ENCODE data around the gene CLIC5.

The CLIC5 gene

DNA sequence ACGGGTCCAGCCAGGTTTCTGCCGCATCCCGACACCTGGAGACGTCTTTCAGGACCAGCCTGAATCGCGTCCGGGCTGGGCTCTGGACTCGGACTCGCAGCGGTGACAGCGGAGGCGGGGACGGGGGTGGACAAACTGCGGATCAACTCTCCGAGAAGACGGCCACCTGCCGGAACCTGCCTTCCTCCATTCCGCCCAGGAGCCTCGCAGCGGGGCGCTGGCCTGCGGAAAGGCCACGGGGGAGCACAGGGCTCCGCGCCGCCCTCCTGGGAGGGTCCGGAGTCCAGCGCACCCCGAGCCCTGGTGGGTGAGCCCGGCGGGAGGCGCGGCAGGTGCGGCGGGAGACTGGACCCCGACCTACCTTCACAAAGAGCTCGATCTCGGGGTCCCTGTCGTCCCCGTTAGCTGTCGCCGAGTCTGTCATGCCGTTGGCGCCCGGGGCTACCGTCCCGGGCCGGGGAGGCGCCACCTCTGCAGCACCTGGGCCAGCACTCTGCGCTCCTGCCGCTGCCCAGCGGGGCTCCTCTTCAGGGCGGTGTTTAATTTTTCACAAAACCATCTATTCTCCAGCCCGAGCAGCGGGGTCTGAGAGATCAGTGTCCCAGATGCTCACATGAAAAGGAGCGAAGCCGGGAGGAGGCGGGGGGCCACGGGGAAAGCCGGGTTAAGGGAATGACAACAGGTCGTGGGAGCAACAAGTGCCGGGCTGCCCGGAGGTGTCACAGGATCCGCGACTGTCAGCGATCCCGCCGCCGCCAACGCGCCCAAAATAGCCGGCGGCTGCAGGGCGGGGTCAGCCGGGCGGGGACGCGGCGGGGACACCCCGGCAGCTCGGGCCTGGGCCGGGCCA is at the start of gene CLIC5:
Gene CLIC5 (minus strand): TSS at position 742 of the 850 bp plus-strand sequence. CDS start 318 bp downstream, at position 424.
- DNase-seq, result no peak

DNA sequence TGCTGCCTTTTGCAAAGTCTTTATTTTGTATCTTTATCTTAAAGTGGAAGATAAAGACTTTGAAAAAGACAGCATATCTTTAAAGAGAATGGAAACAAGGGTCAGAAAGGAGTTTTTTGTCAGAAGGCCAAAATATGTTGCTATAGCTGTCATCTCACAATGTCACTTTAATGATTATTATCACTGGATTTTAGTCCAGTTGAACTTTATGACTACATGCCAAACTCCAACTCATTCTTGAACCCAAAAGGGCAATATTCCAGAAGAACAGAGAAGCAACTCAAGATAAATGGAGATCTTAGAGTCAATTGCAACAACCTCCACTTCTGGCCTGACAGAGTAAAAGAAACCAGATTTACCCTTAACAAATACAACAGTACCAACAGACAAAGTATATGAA is 47.3 kb upstream of the CLIC5 start:
- no peak for DNase-seq

DNA sequence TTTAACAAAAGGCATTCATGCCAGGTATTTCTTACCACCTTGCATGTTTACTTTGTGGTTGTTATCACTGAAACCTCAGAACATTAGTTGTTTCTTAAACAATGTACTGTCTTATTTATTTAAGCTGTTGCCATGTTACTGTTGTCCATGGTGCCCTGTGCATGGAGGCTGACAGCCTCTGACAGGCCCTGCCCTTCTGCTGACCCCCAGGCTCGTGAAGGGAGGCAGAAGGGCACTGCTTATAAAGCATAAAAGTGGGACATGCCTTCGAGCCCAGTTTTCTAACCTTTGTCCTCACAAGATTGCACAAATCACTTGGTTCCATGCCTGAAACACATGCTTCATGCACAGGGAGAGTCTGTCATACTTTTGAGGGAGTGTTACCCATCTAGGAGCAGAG is 46.7 kb upstream of the CLIC5 start:
- DNase-seq, result no peak

DNA sequence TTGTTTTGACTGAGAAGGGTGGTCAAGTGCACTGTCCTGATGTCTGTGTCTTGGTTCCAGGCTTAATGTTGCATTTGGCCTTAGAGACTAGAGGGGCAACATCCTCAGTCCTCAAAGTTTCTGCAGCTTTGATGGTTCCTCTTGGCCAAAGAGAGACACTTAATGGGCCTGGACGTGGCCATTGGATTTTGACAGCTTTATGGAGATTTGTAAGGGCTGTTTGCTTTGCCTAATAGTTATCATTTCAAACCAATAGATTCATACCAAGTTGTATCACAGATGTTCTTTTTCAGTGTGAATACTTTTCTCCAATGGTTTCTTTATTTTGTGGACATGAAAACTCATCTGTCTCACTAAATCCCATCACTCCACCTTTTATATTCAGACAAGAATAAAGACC is 45.8 kb upstream of the CLIC5 start:
- DNase-seq, result no peak

DNA sequence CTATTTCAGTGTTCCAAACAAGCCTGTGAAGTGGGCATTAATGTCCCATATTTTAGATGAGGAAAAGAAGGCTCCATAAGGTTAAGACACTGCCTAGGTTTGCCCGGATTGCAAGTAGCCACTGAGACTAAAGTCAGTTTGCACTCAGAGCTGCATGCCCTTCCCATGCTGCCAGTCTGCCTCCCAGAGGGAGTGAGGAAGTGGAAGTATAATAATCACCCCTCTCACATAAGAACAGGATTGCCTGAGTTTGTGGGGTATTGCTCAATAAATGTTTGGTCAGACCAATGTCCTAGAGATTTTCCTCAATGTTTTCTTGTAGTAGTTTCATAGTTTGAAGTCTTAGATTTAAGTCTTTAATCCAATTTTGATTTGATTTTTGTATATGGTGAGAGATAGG is 43.9 kb upstream of the CLIC5 start:
- no peak for DNase-seq

DNA sequence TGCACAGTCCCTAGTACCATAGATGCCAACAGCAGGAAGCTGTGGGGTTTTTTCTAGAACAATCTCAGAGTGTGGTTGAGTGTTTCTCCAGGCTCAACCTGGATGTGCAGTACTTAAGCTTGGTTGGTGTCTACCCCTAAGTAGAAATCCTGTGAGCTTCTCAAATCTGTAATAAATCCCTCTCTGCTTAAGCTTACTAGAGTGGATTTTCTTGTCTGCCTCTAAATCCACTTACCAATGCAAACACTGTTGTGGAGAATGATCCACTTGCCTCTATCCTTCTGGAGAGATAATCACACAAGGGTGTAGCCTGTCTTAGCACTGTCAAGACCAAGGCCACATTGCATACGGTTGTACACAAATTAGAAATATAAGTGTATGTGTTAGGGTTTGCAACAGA is 43.3 kb upstream of the CLIC5 start:
- DNase-seq, result no peak

DNA sequence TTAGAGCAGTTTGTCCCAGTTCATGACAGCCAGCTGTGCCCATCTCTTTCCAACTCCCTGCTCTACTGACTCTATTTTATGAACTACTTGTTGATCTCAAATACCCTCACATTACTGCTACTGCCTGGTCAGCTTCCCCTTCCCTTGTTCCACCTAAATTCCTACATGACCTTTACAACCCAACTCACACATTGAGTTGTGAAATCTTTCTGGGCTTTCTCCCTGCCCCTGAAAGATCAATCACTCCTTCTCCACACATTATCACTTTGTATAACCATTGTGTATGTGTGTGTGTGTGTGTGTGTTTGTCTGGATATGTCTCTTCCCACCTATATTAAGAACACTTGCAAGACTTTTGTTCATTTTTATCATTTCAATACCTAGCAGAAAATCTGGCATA is 42.1 kb upstream of the CLIC5 start:
- DNase-seq, result no peak

DNA sequence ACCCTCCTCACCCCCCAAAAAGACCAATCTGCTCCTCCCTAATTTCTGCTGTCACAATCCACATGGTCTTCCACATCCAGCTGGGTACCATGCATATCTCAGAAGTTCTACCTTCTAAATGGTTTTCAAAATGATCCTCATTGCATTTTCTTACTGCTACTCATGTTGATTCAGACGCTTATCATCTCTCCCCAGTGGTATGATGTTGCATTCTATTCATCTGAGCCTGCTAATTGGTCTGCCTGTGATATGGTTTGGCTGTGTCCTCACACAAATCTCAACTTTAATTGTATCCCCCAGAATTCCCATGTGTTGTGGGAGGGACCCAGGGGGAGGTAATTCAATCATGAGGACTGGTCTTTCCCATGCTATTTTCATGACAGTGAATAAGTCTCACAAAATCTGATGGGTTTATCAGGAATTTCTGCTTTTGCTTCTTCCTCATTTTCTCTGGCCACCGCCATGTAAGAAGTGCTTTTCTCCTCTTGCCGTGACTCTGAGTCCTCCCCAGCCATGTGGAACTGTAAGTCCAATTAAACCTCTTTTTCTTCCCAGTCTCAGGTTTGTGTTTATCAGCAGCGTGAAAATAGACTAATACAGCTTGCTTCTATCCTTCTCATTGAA is 41.4 kb upstream of the CLIC5 start:
- no peak for DNase-seq

DNA sequence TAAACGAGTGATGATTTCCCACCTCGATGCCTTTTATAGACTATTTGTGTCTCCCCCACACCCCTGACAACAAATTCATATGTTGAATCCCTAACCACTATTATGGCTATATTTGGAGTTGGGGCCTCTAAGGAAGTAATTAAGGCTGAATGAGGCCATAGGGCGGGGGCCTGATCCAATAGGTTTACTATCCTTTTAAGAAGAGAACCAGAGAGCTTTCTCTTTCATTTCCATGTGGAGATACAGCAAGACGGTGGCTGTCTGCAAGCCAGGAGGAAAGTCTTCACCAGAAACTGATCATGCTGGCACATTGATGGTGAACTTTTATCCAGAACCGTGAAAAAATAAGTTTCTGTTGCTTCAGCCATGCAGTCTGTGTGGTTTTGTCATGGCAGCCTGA is 38.9 kb upstream of the CLIC5 start:
- no peak for DNase-seq

DNA sequence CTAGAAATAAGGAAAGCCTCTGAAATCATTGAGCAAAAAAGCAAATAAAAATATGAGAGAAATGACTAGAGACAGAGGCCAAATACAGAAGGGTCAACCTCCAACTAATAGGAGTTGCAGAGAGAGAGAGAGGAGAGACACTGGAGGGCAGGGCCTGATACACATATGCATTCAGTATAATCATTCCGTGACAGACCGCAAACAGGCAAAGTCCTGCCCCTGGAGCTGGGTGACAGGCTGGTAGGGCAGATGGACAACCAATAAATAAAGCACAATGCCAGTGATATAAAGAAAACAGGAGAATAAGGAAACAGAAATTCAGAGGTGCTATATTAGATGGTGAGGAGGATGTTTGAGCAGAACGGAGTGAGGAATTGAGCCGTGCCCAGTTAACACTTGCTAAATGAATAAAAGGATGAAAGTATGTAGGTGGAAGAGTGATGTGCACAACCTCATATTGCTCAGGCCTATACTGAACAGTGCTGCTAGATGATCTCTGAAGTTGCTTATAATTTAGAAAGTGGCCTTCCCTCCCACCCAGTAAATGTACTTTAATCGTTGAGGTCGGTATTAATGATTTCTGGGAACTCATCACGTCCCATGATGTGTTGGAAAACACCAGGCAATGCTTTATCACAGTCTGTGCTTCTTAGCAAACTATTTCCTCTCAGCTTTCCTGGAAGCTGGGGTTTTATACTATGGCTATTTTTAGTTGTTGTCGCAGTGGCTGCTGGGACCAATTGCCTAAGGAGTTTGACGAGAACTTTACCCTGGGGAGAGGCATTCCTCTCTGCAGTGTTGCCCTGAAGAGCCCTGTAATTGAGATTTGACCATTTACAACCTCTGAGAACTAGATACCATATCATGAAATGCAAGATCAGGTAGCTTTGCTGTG is 37.6 kb upstream of the CLIC5 start:
- DNase-seq, result no peak

DNA sequence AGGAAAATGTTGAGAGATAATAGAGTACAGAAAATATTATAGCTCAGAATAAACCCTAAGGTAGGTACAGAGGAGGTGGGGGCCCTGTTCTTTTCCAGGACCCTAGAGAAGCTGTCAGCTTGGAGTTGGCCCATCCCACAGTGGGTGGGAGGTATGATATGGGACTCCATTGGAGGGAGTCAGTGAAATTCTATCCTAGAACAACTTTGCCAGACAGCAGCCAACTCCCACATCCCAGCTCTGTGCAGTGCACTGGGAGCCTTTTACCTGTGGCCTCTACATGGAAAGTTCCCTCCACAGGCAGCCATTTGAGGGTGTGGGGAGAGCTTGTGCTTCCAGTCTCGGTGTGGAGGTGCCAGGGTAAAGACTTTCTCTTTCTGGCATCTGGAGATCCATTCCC is 36.8 kb upstream of the CLIC5 start:
- DNase-seq, result no peak

DNA sequence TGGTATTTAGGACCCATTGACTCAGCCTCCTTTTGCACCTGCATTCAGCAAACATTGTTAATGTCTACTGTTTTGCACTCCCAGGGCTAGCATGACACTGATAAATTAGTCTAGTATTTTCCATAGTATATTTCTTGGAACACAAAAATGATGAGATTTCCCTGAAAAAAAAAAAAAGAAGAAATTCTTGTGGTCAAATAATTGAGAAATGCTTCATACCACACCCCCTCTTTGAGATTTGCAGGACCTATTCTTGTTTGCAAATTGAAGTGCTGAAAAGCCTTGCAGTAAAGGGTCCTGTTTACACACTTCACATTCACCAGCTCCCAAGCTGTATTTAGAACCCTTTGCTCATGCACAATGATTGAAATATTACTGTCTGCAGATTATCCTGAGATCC is 36.3 kb upstream of the CLIC5 start:
- DNase-seq, result no peak

DNA sequence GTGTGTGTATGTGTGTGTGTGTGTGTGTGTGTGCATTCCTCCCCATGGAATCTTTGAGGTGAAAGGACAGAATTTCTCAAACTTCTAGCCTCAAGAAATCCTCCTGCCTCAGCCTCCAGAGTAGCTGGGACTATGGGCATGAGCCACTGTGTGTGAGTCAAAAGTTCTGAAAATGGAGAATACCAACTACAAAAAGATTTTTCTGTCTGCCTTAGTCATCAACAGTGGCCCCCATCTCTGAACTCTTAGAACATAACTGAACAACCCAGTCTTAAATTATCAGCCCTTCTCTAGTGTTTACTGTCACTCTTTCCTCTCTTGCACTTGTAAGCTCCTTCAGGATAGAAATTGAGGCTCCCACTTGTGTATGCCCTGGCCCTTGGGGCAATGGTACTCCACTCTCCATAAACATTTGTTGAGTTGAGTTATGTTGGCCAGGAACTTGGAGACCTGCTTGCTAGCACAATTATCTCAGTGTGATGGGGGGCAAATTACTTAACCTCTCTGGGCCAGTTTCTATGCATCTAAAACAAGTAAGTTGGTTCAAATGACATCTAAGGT is 35.3 kb upstream of the CLIC5 start:
- no peak for DNase-seq

DNA sequence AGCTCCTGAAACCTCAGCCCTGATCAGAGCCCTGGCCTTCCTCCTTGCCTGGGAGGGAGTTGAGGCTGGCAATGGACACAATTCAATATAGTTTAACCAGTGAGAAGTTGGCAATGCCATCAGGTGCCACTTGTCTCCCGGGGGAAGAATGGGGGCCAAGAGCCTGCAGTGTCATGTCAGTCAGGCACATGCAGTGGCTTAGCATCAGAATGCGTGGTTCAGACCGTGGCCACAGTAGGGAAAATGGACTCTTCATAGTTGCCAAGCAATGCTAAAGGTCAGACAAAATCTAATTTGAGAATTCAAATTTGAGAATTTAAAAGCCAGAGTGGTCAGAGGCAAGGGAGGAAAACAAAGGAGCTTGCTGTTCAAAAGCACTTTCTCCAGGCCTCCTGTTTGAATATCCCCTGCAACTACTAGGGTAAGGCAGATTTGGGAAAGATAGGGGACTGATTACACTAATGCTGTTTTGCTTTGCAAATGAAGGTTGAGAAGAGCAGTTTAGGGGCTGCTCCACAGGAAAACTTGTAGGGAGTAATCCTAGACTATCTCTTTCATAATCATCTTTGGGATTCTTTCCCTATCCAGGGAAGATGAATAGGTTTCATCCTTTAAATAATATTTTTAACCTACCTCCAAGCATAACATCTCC is 33.1 kb upstream of the CLIC5 start:
- DNase-seq, result no peak

DNA sequence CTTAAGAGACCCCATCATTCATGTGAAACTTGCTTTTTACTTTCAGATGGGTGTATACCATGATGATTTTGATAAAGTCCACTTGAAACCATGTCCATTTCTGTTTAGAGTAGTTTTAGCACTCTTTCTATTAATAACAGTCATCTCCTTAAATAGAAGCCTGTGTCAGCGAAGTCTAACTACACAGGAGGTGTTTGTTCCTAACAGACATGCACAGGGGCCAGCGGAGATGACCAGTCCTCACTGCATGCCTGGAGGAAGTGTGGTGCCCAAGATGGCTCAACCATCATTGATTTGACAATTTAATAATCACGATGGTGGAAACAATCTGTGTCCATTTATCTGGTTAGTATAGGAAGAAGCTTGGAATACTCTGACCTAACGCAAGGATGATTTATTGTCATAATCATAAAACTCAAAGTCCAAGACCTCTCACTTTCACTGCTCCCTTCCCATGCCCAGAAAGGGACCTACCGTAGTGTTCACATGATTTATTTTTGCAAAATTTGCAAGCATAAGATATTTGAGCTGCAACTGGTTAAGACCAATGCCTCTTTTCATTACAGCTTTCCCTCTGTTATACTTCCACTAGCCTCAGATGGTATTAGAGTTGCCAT is 31.0 kb upstream of the CLIC5 start:
- DNase-seq, result no peak

DNA sequence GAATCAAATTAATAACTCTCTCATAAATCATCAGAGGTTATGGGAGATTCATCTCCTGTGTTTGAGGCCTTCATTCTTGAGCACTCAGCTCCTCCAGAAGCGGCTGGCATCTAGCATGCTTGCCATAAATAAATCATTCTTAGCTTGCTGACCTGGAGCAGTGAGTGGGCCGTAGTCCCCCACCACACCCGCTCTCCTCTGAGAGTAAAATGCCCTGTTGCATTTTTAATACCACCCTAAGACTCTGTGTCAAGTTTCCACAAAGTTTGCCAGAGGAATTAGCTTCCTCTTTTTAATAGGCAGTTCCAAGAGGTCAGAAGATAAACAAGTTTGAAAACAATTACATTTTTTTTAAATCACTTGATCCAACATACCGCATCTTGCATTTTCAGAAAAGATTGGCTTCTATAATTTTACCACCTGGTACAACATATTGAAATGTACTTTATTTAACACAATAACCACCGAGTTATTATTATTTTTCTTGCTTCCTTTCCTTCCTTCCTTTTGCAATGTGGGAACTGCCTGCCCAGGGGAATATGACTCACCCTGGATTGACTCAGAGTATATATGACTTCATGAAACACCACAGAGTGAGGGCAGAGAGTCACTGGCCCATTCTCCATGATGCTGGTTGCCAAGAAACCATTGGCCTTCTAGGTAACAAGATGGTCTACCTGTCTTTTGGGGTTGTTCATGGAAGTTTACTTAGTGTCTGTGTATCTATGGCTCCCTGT is 29.4 kb upstream of the CLIC5 start:
- no peak for DNase-seq

DNA sequence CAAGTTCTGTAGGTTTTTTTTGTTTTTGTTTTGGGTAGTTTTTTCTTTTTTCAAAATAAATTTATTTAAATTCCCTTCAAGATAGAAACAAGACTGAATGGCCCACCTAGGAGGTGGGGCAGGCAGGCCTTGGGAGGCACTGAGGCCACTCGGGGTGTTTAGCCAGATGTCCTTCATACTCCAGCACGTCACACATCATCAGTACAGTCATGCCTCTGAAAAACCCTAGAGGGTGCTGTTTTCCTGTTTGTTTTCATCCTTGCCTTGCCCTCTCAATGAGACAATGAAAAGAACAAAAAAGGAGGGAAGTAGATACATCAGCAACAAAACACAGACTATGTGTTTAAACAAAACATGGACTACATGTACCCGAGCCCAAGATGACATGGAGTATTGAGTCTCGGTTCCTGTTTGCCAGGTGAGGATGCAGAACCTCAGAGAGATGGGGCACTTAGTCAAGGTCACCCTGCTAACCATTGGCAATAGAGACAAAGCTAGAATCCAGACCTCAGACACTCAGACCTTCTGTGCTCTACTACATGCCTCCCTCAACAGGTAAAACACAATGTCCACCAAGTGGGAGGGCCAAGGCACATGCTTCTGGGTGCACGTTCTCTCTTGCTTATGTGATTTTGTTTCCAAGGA is 26.8 kb upstream of the CLIC5 start:
- DNase-seq, result peak; percentile 24

DNA sequence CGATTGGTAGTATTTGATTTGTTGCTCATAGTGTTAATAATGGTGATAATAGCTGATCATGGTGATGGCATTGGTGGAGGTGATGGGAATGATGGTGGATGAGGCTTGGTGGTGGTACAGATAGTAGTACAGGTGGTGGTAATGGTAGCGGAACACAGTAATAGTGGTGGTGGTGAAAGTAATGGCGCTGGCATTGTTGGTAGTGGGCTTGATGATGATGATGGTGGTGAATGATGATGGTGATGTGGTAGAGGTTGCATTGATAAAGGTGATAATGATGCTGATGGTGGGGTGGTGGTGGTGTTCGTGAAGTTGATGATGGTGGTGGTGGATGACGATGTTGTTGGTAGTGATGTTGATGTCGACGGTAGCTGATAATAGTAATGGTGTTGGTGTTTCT is 24.6 kb upstream of the CLIC5 start:
- no peak for DNase-seq

DNA sequence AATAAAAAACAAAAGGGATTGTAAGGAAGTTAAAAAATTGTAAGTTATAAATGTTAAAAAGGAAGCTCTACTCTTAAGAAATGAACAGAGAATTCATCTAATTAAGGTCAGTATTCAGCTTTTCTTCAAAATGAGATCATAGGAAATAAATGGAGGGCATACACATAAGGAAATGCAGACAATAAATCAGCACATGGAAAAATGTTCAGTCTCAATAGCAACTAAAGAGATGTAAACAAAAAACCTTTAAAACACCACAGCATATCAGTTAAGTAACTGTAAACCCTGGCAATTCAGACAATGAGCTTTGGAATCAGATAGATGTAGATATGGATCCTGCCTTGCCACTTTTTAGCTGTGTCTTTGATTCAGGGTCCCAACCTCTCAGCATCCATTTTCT is 24.0 kb upstream of the CLIC5 start:
- no peak for DNase-seq

DNA sequence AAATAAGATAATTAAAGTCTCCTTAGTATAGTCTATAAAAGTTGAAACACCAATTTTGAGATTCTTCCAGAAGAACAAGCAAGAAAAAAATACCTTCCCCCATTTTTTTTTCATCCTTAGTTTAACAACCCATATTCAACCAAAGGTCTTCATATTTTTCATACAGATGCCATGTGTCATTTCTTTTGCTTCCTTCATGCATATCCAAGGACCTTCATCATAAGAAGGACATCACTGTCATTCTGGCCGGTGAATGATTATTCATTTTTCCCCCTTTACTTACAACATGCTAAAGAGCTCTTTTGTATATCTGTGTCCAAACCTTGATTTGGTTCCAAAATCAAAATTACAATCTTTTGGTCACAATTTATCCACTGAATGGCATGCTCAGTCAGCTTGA is 21.3 kb upstream of the CLIC5 start:
- no peak for DNase-seq

DNA sequence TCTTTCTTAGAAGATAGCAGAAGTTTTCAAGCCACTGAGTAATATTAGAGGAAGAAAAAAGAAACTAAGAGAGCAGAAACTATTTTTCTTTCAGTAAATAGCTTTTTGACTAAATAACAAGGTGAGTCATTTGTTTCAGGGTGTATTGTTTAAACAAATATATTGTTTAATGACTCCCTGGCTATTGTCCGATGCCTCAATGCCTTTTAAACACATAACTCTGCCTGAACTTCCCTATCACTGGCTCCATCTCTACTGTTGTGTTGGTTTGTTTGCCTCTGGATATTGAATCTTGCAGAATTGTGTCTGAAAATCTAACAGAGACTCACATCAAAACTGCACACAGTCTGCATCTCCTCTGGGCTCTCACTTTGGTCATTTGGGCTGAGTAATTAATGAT is 19.6 kb upstream of the CLIC5 start:
- DNase-seq, result no peak
